Psoas muscle (tissue), 8 donors: ENCODE results near the gene KCTD2. TPM values are rescaled to one million over a fixed set of nuclear protein-coding genes. Genes with fewer than 3 reads are reported as not detected.

ENCODE experiments used
- ATAC-seq, 4 donors: fragments of 200-7000 bp; cut with Tn5 transposase; one replicate each; pipeline ENCODE4 v1.9.1; 2020; ENCODE audit warnings: moderate library complexity in 3 of 4, mild to moderate bottlenecking in 2 of 4
- DNase-seq, 2 donors: peaks; one replicate each; pipeline ENCODE4 v3.0.0-alpha.2; 2020
- H3K27ac ChIP-seq: fragments of 200-600 bp; one replicate; pipeline ENCODE4 v1.8.0; 2022
- H3K27me3 ChIP-seq, 3 donors: fragments of 200-600 bp in 1 of 3; one replicate each; pipeline versions ENCODE4 v1.6.1 to v1.8.0; 2013 to 2022; ENCODE audit warnings: low read length in 2 of 3, mild to moderate bottlenecking in 2 of 3, moderate library complexity in 1 of 3; ENCODE audit not compliant: insufficient read depth in 3 of 3
- H3K36me3 ChIP-seq, 2 donors: fragments of 200-600 bp in 1 of 2; one replicate each; pipeline versions ENCODE4 v1.6.1 to v1.8.0; 2013 to 2022; ENCODE audit warnings: low read depth in 1 of 2, mild to moderate bottlenecking in 1 of 2, moderate library complexity in 1 of 2; ENCODE audit not compliant: insufficient read depth in 1 of 2
- H3K4me1 ChIP-seq: fragments of 200-600 bp; one replicate; pipeline ENCODE4 v1.8.0; 2022
- H3K4me3 ChIP-seq: fragments of 200-600 bp; one replicate; pipeline ENCODE4 v1.8.0; 2022; ENCODE audit warnings: mild to moderate bottlenecking
- H3K9me3 ChIP-seq: fragments of 200-600 bp; one replicate; pipeline ENCODE4 v1.8.0; 2022
- WGBS, 3 donors: extraction: QIAGEN DNeasy Blood & Tissue Kit; methylation state at CpG; one replicate each; pipeline versions ENCODE4 v1.1.6 to v1.1.7; 2013; 5-methylcytosine and 5-hydroxymethylcytosine counted together
- intact Hi-C, 2 donors: fragments of 100-400 bp; cut with DNase I; formaldehyde crosslinking; loops; one replicate each; pipeline versions ENCODE4 v1.11.0 to v1.14.2; 2022
- polyA plus RNA-seq, 3 donors: library from polyadenylated mRNA; stranded (reverse); fragments of 200-250 nt; gene quantifications; one replicate each; pipeline ENCODE4 v1.2.3, GENCODE V29; 2013
- total RNA-seq, 4 donors: library from RNA; stranded (reverse); fragmentation: NEBNext Ultra II Directional in 2 of 4; extraction: Animal tissue kit (Norgen Biotek cat#: 25700) in 2 of 4; gene quantifications; one replicate each; pipeline versions ENCODE4 v1.2.1 to v1.2.4, GENCODE V29; 2021 to 2023
- TF ChIP-seq, protein P1 (sequence below): fragments of 200-600 bp; IDR thresholded peaks from one replicate; pipeline ENCODE4 v1.8.0; 2022; ENCODE audit warnings: antibody characterized with exemption
- donor health status: healthy with polysubstance abuse.
- donor health status: DM: no; HTN: no; CAD: no; lungs with moderate emphysema.
- donor health status: Bipolar disorder and iron deficiency.
- donor health status: healthy.
- donor health status: DM: yes; HTN: yes; CAD: no.
- donor health status: DM: no; HTN: no; CAD: no.
- donor health status: DM: no; HTN: no; CAD: no.
- donor health status: DM: yes; HTN: yes; CAD: no.

The KCTD2 gene
- total and polyA plus RNA-seq, 7 donors: 26.9 to 71.2 (median 34.5) TPM

DNA sequence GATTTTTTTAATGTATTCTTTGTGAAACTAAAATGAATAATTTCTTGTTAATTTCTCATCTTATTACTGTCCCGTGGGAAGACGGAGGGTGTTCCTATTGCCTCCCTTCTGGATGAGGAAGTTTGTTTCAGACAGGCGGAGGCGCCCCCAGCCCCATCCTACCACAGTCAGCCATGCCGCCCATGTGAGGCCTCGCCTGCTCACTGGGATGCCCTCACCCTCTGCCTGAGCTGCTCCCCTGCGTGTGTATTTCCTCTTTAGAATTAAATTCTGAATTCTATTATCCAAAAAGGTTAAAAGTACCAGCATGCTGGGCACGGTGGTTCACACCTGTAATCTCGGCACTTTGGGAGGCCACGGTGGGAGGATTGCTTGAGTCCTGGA is 14.0 kb downstream of the KCTD2 start:
- no peak for ATAC-seq
- DNase-seq: no peak
- intact Hi-C loops: no loop called here
- Histone ChIP-seq H3K36me3 (peaks cover 3 to 62% of the 10 kb centered on the region in 2 donors), H3K27ac (peak overlapping the region; percentile 81), H3K4me3 (no peak overlapping the region), H3K9me3 (no peaks in the 10 kb centered on the region), H3K27me3 (no peaks in the 10 kb centered on the region), H3K4me1 (peaks cover 10% of the 10 kb centered on the region)
- WGBS, 3 donors: 93 to 96% (median 96%) methylated on average over 10 of the region's 10 CpGs
- TF ChIP-seq, protein P1, sequence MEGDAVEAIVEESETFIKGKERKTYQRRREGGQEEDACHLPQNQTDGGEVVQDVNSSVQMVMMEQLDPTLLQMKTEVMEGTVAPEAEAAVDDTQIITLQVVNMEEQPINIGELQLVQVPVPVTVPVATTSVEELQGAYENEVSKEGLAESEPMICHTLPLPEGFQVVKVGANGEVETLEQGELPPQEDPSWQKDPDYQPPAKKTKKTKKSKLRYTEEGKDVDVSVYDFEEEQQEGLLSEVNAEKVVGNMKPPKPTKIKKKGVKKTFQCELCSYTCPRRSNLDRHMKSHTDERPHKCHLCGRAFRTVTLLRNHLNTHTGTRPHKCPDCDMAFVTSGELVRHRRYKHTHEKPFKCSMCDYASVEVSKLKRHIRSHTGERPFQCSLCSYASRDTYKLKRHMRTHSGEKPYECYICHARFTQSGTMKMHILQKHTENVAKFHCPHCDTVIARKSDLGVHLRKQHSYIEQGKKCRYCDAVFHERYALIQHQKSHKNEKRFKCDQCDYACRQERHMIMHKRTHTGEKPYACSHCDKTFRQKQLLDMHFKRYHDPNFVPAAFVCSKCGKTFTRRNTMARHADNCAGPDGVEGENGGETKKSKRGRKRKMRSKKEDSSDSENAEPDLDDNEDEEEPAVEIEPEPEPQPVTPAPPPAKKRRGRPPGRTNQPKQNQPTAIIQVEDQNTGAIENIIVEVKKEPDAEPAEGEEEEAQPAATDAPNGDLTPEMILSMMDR: no peak

DNA sequence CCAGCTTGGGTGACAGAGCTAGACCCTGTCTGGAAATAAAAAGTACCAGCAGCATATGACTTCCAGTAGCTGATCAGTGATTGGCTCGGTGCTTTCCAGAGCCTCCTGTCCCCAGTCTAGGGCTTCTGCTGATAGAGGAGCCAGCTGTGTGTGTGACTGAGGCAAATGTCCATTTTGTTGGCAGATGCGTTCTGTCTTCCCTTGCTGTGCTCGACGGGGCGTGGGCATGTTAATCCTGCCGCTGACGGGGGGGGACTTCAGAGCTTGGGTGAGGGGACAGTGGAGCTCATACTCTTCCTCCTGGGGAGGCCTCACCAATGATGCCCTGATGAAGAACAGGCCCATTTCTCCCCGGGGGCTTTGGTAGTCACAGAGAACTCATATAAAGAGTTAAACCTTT is 14.6 kb downstream of the KCTD2 start:
- no peaks in the 10 kb centered on the region for H3K27me3 ChIP-seq
- H3K27ac ChIP-seq: no peak overlapping the region
- no peak overlapping the region for H3K4me3 ChIP-seq
- ATAC-seq (no peak), DNase-seq (no peak)
- TF ChIP-seq, protein P1: no peak
- H3K36me3 ChIP-seq: peaks cover 3 to 57% of the 10 kb centered on the region in 2 donors
- H3K9me3 ChIP-seq: no peaks in the 10 kb centered on the region
- H3K4me1 ChIP-seq: peaks cover 10% of the 10 kb centered on the region
- intact Hi-C loops: no loop called here
- WGBS, 3 donors: 83 to 88% (median 84%) methylated on average over 8 of the region's 8 CpGs

DNA sequence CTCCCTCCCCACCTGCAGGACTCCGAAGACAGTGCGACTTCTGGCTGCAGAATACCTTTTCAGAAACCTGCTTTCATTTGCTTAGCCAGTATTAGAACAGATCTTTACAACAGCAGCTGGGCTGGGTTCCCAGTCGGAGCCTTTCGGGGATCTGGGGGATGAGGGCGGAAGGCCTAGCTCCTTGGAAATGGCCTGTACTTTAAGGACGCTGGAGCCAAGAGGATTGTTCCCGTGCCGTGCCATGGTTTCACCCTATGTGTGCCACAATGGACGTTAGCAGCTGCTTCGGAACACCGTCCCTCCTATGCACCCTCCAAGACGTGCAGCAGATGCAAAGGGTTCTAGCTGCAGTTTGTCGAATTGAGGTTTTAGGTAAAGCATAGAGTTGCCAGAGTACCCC is 16.2 kb downstream of the KCTD2 start:
- H3K36me3 ChIP-seq: peaks cover 3 to 50% of the 10 kb centered on the region in 2 donors
- intact Hi-C loops: no loop called here
- WGBS, 3 donors: 86 to 90% (median 88%) methylated on average over 13 of the region's 13 CpGs

GRCh38 chr17:75063626-75064025 is 16.6 kb downstream of the KCTD2 start:
- Histone ChIP-seq H3K27ac (no peak overlapping the region), H3K4me1 (peaks cover 10% of the 10 kb centered on the region), H3K27me3 (no peaks in the 10 kb centered on the region), H3K4me3 (no peak overlapping the region), H3K9me3 (no peaks in the 10 kb centered on the region), H3K36me3 (peaks cover 3 to 50% of the 10 kb centered on the region in 2 donors)
- ATAC-seq: no peak
- no peak for DNase-seq
- 77 to 96% (median 96%) methylated on average over 3 of the region's 3 CpGs for WGBS, 3 donors
- intact Hi-C loops: no loop called here
- TF ChIP-seq, protein P1: no peak

More for the DNA sequence above, 16.2 kb downstream of the KCTD2 start:
- H3K27me3 ChIP-seq: no peaks in the 10 kb centered on the region
- DNase-seq: no peak
- no peak for ATAC-seq
- no peak overlapping the region for H3K4me3 ChIP-seq
- no peak overlapping the region for H3K27ac ChIP-seq
- H3K4me1 ChIP-seq: peaks cover 10% of the 10 kb centered on the region
- TF ChIP-seq, protein P1: no peak
- no peaks in the 10 kb centered on the region for H3K9me3 ChIP-seq

GRCh38 chr17:75064040-75064439 is 17.0 kb downstream of the KCTD2 start:
- TF ChIP-seq, protein P1: no peak
- H3K4me1 ChIP-seq: peaks cover 10% of the 10 kb centered on the region
- H3K9me3 ChIP-seq: no peaks in the 10 kb centered on the region
- intact Hi-C loops: no loop called here
- H3K36me3 ChIP-seq: peaks cover 3 to 50% of the 10 kb centered on the region in 2 donors
- H3K4me3 ChIP-seq: no peak overlapping the region
- H3K27ac ChIP-seq: no peak overlapping the region
- no peak for ATAC-seq
- WGBS, 3 donors: 92 to 94% (median 93%) methylated on average over 11 of the region's 11 CpGs
- no peak for DNase-seq
- no peaks in the 10 kb centered on the region for H3K27me3 ChIP-seq
